Activated CD4-positive, alpha-beta T cell treated with anti-CD3 and anti-CD28 coated beads, Interleukin-2, Interleukin-4, amounts not matched to agents 100 ng/mL and 50 ng/mL, durations not matched to agents 16 hours and 8 hours (primary cell): ENCODE results near the gene SNX20.
A peak's percentile ranks its signal among the peaks of the same experiment; 100 is the strongest.

ENCODE experiments used
- DNase-seq: peaks from one replicate; pipeline ENCODE4 v3.0.0-alpha.2; 2020; ENCODE audit warnings: low spot score

SNX20 gene

GRCh38 chr16:50679676-50680555, 1.2 kb downstream of the SNX20 start:
- no peak for DNase-seq

DNA sequence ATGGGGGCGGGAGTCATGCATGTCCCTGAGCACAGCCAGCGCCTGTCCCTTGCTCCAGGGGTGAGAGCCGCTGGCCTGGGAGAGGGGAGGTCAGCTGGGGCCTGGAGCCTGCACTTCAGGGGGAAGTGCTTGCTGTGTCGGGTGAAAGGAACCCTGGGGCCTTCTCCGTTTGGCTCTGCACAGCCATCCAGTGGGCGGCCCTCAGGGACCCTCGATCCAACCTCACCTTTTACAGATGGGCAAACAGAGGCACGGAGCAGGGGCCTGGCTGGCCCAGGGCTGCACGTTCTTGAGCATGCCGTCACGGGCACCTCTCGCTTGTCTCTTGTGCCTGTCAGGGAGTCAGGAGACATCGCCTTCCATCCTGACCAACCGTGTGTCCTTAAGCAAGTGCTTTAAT, 1.8 kb downstream of the SNX20 start:
- DNase-seq: no peak

DNA sequence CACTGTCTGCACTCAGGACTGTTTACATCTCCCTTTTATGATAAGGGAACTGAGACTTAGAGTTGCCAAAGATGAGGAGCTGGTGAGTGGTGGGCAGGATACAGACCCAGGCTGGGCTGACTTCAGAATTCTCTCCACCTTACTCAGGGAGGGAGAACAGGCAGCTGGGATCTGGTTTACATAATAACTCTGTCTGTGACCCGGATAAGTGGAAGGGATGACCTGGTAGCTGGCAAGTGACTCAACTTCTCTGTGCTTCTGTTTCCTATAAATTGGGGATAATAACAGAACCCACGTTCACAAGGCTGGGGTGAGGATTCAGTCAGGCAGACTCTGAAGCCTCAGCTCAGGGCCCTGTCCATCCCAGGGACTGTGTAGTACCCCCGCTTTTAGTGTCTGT, 2.6 kb downstream of the SNX20 start:
- DNase-seq: no peak

DNA sequence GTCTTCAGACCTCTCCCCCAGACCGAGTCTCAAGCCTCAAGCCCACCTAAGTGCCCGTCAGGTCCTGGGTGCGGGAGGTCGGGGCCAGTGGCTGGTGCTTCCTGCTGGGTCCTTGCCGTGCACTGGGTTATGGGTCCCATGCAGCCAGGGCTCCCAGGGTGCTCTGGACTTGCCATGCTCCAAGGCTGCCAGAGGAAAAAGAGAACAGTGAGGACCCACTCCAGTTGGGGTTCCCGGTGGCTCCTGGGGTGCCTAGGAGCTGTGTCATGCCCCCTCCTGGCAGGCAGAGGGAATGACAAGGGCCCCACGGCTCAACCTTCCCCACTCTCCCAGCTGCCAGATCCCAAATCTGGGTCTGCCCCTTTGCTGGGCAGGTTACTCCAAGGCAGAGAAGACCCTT, 3.8 kb downstream of the SNX20 start:
- no peak for DNase-seq

- DNase-seq: no peak
Measured at GRCh38 chr16:50676684-50677225, 4.4 kb downstream of the SNX20 start.

DNA sequence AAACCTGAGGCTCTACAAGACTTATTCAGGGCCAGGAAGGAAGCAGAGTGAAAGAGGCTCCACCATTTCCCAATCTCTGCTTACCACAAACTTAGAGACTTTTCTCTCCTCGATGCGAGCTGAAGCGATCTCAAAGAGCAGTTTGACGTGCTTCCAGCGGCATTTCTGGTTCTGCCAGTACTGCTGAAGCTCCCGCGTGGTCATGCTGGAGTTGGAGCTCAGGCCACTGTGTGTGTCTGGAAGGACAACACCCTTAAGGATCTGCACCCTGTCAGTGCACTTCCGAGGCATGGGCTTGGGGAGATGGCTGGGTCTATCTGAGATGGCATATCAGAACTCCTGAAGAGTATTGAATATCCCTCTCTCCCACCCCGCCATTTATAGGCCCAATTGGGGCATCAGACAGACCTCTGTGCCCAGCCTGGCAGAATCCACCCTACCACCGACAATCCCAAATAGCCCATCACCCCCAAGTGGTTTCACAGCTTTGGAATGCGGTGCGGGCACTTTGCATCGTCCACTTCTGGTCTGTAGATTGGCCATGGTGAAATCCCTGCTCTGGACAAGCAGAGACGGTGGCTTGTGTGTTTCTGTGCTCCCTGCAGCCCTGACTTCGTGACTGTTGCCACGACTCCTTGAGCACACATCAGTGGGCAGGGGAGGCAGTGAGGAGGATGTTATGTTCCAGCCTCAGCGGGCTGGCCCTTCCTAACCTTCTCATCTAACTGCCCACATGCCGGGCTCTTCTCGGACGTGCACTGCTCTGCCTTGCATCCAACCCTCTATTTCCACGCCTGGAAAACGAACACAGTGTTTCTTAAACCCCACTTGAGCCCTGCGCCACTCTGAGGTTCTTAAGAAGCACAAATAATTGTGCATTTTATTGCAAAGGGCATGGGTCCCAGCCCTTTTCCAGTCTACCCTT, 5.2 kb downstream of the SNX20 start:
- DNase-seq: no peak

DNA sequence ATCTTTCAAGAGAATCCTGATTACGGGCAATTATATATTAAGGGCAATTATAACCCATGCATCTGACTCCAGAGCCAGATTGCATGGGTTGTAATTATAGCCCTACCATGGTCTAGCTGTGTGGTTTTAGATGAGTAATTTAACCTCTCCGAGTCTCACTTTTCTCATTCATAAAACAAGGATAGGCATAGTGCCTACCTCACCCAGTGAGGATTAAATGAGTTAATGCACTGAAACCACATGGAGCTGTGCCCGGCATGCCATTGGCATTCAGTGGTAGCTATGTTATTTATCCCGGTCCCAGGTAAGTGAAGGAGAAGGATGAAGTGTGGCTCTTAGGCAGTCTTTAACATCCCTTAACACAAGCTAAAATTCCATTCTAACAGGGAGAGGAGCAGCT, 6.3 kb downstream of the SNX20 start:
- DNase-seq: no peak

GRCh38 chr16:50673496-50674275, 7.4 kb downstream of the SNX20 start:
- DNase-seq: no peak

- DNase-seq: peak; percentile 59
Measured at GRCh38 chr16:50671644-50672260, 9.4 kb downstream of the SNX20 start.

DNA sequence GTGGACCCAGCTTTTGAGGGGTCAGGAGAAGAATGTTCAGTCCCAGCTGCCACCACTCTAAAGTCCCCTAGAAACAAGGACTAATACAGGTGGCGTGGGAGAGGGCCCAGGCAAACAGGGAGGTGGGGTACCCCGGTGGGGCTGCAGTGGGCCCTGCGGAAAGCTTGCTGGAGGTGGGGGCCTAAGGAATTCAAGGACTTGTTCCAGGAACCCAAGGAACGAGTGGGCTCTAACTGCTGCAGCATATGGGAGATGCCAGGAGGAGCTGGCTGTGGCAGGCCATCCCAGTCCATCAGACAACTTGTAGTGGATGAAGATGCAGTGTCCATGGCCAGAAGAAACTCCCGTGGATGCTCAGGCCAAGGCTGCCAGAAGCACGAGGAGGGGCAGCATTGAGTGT, 10.6 kb downstream of the SNX20 start:
- no peak for DNase-seq

DNA sequence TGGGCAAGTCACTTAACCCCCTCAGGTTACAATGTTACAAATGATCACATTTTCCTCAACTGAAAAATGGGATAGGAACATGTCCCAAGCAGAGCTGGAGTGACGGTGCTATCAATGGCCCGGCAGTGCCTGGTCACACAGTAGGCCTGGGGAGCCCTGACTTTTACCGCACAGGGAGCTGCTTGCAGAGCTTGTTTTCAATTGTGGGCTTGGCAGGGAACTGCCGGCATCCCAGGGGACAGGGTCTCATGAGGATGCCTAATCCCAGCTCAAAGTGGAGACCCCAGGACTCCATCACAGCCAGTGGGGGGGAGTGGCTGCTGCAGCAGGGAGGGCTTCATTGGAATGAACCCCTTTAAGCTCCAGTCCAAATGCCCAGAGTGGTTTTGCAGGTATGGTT, 11.4 kb downstream of the SNX20 start:
- DNase-seq: no peak

DNA sequence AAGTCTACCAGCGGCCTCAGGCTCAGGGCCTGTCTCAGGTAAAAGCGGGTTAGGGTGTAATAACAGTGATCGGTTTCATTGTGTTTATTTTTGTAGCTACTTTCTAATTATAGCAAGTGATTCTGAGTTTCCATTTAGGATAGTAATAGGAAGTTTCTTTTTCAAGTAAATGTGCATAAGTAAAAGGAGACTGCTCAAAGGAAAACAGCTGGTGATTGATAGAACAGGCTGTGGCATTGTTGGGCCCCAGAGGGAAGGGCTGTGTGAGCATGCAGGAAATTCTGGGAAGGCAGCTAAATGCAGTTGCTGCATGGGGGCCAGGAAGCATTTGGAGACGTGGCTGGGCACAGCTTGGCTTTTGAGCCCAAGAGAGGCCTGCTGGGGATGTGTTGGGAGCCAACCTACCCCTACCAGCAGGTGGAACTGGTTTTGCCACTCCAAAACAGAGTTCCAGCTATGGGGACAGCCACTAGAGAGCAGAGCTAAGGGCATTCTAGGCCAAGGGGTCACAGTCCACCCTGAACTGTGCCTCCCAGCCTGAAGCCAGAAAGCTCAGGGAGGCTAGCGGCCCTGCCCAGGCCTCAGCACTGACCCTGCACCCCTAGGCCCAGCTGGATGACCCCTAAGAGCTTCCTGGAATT, 12.6 kb downstream of the SNX20 start:
- DNase-seq: no peak

DNA sequence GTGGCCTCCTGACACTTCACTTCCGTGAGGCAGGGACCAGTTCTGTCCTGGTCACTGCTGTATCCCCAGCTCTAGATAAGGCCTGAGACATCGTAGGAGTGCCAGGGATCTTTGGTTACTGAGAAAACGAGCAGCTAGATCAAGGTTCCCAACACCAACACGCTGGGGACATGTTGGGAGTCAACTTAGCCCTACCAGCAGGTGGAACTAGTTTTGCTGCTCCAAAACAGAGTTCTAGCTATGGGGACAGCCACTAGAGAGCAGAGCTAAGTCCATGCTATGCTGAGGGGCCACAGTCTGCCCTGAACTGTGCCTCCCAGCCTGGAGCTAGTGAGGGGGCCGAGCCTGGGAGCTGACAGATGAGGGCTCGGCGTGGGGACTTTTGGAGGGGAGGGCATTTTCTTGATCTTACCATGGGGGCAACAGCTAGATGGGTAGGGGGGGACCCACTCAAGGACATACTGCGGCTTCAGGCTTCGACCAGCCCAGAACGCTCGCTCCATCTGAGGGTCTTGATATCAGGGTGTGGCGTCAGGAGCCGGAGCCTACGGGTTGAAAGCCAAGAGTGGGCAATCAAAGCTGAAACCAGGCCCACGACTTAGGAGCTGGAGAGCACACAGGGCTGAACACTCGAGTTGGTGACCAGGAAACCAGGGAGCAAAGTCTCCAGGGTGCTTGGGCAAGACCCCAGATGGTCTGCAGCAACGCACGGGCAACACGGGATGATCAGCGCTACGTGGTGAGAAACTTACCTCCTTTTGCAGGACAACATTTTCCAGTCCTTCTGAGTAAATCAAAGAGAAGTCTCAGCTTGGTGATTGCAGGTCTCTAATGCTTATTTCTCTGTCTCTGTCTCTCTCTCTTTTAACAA, 13.4 kb downstream of the SNX20 start:
- no peak for DNase-seq

DNA sequence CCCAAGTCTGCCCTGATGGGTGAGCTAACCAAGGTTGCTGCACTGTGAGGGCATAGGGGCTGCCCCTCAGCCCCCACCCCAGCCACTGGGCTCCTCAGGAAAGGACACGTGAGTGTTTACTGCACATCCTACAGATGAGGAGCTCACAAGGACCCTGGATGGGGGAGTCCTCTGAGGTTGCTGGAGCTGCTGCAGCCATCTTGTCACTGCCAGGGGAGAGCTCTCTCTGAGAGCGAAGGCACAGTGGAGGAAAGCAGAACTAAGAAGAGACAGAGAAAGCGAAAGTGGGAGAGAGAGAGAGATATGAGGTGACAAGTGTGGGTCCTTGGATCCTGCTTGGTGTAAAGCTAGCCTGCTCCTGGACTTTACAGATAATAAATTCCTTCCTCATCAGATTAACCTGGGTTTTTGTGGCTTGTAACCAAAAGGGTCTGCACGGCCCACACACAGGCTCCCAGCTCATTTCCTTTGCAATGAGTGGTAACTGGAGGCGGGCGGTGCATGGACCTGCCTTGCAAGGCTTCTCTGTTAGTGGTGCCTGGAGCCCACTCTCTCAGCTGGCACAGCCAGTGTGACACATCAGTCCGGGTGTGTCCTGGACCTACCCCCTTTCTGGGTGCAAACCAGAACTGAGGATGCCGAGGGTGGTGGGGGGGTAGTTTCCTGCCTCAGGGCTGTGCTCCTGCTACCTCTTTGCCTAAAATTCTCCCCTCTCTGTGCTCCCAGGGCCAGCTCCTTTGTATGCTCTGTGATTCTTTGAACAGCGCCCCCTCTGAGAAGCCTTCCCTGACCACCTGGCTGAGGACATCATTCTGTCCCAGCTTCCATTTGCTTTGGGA, 14.2 kb downstream of the SNX20 start:
- DNase-seq: peak; percentile 57

DNA sequence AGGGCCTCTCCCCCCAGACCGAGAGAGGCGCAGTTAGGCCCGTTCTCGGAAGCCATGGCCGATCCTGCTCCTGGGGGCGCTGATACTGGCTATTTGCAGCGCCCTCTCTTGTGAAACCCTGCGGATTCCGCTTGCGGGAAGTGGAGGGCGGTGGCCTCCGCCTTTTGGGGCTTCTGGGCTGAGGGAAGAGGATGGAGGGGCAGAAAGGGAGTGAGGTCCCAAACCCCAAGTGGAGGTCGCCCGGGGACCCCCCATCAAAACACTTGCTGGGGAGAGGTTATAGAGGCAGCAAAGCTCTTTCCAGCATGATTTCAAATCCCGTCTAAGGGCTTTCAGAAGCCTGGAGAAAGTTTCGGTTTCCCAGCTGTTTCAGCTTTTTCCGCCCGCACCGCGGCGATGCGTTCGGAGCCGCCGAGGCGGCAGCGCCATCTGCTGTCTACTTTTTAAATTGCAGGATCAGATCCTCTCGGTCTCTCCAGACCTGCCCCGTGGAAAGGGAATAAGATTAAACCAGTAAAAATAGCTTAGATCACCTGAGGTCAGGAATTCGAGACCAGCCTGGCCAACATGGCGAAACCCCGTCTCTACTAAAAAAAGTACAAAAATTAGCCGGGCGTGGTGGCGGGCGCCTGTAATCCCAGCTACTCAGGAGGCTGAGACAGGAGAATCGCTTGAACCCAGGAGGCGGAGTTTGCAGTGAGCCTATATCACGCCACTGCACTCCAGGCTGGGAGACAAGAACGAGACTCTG, 15.8 kb downstream of the SNX20 start:
- peak; percentile 84 for DNase-seq

DNA sequence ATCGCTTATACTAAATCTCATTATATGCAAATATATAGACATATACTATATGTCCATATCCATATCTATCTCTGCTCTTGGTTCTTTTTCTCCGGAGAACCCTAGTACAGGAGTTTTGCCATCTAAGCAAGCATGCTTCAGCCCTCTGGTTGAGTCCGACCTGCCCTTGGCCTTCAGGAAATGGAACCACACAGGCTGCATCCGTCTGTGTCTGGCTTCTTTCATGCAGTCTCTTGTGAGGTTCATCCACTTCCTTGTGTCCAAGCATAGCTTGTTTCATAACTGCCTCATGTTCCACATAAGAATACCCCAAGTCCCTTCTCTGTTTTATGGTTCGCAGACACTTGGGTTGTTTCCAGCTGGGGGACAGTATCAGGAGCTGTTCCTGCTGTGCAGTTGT, 16.8 kb downstream of the SNX20 start:
- no peak for DNase-seq

GRCh38 chr16:50662306-50662940, 18.7 kb downstream of the SNX20 start:
- DNase-seq: no peak

- no peak for DNase-seq
Measured at GRCh38 chr16:50659806-50660205, 21.3 kb downstream of the SNX20 start.
